NCI-H82 treated with DMSO at 0.1 percent for 48 hours (cell line): ENCODE measurements around the gene FAM78A.
"Not testable (repeated sequence)": the region's sequence is repeated elsewhere in the genome, so short reads cannot be mapped to it uniquely, and the experiment has no call there.

Source experiments
- DNase-seq: peaks from one replicate; lab custom pipeline; 2025; ENCODE audit not compliant: unreplicated experiment; lab: John Stamatoyannopoulos, UW

FAM78A gene

DNA sequence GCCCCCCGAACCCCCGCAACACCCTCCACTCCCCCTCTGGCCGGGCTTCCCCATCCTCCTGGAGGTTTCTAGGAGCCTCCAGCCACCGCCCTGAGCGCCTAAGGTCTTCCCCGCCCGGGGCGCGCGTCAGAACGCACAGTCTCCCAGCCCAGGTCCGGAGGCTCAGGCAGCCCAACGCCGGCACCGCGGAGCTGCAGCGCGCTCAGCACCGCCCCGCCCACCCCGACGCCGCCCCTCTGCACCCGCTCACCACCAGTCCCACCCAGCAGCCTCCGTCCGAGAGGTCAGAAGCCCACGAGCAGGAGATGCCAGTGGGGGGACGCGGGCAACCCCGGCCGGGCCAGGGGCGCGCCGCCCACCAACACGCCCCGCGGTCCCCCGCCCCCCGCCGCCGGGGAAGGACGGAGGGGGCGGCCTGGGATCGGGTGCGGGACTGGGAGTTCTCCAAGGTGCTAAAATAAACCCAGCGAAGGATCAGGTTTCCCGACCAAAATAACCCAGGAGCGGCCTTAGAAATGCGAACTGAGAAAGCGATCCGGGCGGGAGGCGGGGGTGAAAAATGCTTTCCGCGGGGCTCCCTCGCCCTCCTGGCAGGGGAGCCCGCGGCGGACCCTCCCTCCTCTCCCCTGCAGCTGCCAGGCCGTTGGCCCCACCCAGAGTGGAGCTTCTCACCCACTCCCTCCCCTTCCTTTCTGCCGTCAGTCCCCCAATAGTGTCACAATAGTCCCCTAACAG lies 6.5 kb upstream of the FAM78A start:
- no peak for DNase-seq

DNA sequence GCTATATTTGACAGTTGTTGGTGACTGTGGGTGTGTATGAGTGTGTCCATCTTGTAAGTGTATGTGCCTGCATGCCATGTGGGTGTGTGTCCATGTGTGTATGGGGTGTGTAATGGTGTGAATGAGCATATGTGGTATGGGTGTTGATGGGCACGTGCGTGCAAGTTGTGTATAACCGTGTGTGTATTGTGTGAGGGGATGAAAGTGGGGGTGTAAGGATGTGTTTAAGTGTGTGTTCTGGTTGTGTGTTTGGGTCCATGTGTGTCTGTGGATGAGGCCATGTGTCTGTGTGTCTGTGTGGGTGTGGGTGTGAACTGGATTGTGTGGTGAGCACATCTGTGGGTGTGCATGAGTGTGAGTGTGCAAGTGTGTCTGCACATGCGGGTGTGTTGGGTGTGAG lies 5.9 kb upstream of the FAM78A start:
- DNase-seq = no peak

DNA sequence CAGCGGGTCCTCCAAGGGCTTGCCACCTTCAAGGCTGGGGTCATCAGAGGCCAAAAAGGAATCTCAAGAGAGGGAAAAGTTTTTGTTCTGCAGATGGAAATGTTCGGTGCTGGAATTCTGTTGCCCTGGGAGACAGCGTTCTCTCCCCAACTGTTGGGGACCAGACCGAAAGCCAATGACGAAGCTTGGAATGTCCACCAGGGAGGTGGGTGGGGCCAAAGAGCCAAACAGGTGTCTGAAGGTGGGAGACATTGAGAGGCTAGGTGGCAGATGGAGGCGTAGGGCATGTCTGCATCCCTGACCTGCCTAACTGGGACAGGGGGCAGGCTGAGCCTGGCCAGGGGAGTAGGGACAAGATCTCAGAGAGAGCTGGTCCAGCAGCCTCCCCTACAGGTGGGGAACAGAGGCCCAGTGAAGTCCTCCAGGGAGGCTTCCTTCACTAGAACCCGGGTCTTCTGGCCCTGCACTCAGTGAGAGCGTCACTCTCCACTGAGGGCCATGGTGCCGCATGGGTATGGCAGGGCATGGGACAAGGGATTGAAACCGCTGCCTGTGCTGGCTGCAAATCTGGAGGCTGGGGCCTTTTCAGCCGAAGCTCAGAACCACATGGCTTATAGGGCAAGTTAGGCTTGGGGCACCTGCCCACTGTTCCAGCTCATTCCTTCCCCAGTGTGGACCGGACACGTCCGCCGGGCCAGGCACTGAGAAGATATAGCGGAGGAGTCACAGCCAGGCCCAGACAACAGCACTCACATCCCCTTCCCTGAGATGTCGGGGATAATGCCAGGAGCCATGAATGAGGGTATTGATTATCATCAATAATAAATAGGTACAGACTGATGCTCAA lies 5.0 kb upstream of the FAM78A start:
- DNase-seq = no peak

DNA sequence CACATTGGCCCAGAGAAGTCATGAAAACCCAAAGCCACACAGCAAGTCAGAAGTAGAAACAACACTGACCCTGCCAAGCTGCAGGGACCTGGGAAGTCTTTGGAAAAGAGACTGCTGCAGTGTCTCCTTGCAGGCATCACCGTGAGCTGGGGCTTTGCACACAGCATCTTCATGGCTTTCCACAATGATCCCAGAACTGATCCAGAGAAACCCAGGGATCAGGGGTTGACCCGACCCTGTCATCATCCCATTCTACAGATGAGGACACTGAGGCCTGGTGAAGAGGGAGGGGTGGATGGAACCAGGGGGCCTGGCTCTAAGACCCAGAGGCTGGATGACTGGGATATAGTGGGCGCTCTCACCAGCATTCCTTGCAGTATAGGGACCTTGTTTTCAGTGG lies 4.3 kb upstream of the FAM78A start:
- DNase-seq = no peak

DNA sequence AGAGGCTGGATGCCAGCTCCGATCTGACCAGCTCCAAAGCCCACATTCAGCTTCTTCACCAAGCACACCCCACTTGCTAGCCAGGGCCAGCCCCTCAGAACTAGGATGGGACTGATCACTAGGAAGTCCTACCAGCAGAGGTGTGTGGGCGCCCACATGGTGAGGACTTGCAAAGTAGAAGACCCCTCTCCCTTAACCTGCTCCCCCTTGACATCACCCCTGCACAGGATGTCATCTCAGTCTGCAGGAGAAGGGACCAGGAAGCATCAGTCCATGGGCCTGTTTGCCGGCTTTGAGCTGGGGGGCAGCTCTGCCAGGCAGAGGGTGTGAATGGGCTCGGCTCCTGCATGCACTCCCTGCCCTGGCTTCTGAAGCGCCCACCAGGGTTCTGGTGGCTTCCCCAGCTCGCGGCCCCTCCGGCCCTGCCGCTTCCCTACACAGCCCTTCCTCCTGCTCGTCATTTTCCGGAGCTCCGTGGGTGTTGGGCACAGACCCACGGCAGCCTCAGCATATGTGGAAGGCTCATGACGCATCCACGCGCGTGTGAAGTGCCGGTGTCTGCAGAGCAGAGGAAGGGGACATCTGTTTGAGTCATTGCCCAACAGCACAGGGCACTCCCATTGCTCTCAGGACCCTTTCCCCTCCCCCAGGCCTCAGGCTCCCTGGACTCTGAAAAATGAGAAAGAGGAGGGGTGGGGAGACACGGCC lies 3.7 kb upstream of the FAM78A start:
- DNase-seq = no peak

DNA sequence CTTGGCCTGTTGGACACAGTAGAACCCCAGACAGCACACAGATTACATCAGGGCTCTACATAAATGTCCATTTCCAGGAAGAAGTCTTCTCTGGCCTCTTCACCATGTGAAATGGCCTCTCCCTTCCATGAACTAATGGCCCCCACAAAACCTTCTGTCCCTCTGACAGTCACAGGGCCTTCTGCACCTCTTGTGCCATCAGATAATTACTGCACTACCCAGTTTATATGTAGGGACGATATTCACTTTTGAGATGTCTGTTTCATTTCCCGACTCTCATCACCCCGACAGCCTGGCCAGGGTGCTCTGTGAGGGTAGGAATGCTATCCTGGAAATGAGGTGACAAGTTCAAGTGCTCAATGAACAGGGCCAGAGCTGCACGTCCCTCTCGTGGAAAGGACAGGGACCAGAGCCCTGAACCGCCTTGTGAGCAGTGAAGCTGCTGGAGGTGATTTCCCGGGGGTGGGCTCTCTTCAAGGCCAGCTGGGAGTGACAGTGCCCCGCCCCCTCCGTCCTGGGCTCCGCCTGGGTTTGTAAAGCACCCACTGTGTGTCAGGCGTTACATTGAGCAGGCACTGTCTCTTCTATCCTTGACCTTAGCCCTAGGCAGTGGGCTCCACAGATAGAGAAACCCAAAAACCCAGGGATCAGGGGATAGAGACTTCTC lies 3.0 kb upstream of the FAM78A start:
- DNase-seq = no peak

DNA sequence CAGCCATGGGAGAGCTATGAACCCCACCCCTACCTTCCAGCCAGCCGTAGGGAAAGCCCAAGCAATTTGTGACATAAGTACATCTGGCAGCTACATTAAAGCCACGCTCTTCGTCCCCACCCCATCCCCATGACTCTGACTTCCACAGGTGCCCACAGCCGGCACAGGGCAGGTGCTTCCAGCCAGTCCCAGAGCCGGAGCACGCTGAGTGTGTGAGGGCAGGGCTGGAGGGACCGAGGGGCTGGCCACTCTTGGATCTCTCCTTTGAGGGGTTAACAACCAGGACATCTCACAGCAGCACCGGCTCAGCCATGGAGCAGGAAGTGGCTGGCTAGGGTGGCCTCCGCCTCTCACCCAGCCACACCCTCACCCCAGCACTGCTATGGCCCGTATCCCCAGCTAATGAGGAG lies 2.4 kb upstream of the FAM78A start:
- DNase-seq = no peak

DNA sequence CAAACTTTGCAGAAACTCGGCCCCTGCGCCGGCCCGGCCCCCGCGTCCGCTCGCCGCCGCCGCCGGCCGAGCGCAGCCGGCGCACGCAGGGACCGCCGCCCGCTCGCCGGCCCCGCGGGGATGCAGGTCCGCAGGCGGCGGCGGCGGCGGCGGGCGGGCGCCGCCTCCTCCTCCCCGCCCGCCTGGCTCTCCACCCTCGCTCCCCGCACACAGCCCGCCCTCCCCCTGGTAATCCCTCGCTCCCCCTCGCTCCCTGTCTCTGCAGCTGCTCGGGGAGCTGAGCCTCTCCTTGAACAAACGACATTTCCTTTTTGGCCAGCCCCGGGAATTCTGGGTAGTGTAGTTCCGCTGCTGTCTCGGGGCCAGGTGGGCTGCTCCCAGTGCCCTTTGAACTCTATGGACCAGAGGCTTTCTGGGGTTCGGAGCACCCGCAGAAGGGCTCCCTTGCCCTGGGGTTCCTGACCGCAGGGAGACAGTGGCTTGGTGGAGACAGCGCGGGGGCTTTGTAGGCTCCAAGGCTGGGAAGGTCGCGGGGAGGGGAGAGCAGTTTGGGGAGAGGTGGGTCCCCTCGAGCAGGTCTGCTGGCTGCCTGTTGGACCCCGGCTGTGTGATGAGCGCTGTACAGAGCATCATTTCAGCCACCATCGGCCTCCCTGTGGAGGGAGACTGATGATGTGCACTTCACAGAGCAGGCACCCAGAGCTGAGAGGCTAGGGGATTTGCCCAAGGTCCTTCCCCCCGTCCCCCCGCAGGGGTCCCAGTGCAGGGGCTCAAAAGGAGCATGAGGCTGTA lies 1.8 kb upstream of the FAM78A start:
- peak; percentile 82 for DNase-seq

DNA sequence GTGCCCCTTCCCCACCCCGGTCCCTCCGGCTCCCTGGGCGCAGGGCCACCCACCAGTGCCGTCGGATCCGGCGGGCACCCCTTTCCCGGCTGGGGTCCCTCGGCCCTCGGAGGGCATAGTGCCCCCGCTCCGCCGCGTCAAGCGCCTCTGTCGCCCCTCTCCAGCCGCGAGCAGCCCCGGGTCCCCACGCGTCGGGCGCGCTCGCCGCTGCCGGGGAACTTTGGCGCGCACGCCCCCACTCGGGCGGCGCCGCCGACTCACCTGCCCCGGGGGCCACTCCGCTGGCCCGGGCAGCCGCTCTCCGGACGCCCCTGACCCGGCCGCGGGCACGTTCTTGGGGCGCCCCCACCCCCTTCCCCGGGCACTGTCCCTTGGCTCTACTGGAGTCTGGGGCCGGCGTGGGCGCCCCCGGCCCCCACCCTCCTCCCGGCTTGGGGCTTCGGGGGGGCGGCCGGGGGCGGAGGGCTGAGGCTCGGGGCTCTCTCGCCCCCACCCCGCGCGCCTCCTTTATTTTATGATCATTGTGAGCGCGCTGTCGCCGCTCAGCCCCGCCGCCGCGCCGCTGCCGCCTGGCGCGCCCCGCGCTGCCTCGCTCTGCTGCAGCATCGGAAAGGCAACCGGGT lies 1.1 kb upstream of the FAM78A start:
- DNase-seq = no peak

DNA sequence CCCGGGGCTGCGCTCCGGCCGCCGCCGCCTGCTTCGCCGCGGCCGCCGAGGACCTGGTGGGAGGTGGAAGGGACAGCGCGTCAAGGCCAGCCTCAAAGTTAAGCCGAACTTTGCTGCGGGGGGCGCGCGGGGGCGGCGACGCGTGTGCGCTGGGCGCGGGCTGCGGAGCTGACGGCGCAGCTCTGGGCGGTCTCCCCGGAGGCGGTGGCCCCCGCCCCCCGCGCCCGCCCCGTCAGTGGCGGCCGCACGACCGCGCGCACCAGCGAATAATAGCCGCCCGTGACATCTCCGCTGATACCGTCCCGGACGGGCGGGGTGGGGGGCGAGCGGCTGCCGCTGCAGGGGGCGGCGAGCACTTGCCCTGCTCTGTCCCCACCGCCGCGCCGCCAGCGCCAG lies 579 bp upstream of the FAM78A start:
- DNase-seq = no peak

DNA sequence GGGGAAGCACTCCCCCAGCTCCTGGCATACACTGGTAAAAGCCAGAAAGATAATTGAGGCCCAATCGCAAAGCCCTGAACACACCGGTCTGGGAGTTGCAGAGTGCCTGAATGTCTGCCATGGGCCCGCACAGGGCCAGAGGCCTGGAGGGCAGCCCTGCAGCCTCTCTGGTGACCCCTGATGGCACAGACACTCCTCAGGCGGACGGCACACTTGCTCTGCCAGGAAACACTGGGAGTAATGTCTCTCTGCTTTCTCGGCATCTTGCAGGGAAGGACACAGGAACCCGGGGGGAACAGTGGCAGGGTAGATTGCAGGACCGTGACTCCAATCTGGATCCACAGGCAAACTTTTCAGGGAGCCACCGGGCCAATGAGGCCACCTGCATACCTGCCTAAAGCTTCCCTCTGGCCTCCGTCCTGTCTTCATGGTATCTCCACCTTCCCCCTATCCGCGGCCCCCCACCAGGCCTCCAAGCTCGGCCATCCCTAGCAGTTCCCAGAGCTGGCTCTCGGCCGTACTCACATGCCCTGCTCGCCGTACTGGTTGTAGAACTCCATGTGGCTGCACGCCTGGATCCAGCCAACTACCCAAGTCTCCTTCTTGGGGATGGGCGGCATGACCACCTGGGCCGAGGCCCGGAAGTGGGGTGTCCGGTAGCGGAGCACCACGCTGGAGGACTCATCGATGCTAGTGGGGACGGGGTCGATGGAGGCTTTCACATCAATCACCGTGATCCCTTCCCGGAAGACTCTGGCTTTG lies 797 bp downstream of the FAM78A start:
- DNase-seq = no peak

DNA sequence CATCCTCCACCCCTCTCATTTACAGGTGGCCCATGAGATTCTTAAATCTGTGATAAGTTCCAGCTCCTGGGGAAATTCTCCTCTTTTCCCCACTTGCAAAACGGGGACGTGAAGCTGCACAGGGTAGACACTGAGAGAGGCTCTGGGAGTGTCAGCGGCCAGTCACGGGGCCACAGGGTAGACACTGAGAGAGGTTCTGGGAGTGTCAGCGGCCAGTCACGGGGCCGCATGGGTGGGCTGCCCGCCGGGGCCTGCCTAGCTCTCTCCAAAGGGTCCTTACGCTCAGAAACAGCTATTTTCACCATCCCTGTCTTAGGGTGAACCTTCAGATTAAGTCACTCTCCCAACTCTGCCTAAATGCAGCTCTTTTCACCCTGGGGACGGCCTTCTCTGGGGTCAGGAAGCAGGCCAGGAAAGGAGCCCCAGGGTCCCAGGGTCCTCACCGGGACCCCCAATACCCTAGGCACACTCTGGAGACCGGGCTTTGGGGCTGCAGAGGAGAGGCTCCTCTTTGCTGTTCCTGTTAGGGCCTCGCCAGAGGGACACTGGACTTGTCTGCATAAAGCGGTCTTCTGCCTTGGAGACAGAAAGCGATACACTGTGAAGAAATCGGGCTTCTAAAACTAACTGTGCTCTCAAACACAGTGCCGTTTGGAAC lies 1.5 kb downstream of the FAM78A start:
- DNase-seq = no peak

DNA sequence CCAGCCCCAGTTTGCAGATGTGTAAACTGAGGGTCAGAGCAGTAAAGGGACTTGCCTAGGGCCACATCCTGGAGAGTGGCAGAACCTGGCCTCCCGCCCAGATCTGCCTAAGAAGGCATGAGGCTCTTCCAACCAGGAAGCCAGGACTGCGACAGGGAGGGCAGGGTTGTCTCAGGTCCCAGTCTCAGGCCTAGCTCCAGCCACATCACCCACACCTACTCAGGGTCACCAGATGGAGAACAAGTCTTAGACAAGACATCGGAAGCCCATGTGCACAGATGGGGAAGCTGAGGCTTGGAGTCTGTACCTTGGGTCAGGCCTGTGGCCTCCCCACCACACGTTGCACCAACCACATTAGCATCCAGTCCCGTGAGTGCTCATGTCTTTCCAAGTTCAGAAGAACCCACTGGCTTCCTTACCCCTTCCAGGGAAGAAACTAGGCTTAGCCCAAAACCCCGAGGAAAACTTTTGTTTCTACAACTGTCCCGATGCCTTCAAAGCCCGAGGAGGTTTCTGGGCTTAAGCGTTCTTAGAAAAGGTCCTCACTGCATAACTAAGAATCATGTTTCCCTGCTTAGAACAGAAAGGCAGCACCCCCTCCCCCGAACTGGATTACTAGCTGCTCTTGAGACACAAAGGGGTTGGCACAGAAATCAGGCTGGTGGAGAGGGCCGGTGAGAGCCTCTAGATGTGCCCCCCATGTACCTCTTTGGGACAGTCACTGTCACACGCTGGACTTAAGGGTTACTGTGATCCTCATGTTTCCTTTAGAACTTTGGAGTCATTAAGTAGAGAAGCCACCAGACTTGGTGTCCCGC lies 2.2 kb downstream of the FAM78A start:
- no peak for DNase-seq

DNA sequence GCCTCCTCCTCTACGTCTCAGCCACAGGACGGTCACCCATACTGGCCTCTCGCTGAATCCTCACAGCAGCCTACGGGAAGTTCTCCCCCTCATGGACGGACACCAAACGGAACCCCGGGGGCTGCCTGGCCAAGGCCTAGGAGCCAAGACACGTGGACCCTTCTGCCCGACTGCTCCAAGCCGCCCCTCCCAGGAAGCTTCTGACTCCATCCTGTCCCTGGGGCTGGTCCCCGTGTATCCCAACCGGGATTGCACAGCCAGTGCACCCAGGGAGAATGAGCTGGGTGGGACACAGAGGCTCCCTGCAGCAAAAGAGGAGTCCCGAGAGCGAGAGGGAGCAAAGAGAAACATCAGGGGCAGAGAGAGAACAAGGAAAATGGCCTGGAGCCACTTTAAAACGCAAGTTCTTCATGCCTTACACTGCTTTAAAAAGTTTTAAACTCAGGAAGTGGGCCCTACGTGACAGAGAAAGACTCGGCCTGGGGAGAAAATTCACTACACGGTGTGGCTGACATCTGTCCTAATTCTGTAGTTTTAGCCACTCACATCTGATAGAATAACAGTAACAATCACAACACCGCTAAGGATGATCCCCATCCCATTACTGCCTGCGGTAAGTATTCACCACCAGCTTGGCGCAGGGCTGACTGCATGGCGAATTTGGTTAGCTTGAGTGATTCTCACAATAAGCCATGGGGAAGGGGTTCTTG lies 3.0 kb downstream of the FAM78A start:
- no peak for DNase-seq

DNA sequence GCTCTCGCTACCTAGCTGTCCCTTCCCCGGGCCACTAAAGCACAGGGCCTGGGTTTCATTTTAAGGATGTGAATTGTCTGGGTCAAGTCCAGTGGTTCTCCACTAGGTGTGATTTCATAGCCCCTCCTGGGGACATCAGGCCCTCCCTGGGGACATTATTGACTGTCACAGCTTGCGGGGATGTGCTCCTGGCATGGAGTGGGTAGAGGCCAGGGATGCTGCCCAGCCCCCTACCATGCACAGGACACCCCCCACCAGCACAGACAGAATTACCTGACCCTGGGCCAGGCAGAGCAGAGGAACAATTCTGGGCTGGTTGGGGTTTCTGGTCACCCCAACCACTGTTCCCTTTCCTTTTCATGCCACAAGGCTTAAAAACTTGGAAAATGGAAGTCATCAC lies 4.1 kb downstream of the FAM78A start:
- no peak for DNase-seq

DNA sequence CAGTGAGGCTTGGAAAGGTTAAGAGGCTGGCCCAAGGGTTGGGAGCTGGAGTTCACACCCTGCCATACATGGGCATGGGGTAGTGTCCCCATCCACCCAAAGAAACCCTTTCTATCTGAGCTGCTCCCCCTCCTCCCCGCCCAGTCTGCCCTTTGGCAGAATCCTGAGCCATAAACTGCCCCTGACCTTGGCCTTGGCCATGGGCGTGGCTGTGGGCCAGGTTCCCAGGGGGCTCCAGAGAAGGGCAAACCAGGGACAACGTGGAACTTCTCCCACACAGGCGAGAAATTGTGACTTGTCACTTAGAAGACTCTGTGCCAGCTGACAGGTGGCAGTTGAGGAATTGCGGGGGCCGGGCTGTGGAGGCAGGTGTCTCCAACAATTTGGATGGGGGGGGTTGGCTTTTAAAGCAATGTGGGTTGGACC lies 4.8 kb downstream of the FAM78A start:
- DNase-seq = no peak

DNA sequence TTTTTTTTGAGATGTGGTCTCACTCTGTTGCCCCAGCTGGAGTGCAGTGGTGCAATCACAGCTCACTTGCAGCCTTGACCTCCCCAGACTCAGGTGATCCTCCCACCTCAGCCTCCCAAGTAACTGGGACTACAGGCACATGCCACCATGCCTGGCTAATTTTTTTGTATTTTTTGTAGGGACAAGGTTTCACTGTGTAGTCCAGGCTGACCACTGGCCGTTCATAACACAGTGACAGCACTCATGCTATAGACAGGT lies 5.4 kb downstream of the FAM78A start:
- not testable (repeated sequence) for DNase-seq
